SH-SY5Y (cell line): ENCODE measurements around the gene POLR2L.

Experiments used
- GATA2 ChIP-seq: IDR thresholded peaks from 2 replicates; pipeline ENCODE4 v1.6.1; 2011; ENCODE audit warnings: mild to moderate bottlenecking, low read depth, low read length
- GATA3 ChIP-seq: IDR thresholded peaks from 2 replicates; pipeline ENCODE4 v1.6.1; 2011; ENCODE audit warnings: low read depth, mild to moderate bottlenecking, low read length, moderate library complexity

- TF ChIP-seq GATA2 = no peak
- TF ChIP-seq GATA3 = no peak
Observed at GRCh38 chr11:836700-837099, 5.6 kb downstream of the POLR2L start.
